NCI-H2107 (cell line): ENCODE measurements around the gene PAOX.
"Not testable (repeated sequence)": the region's sequence is repeated elsewhere in the genome, so short reads cannot be mapped to it uniquely, and the experiment has no call there.

Source experiments
- DNase-seq: peaks from one replicate; lab custom pipeline; 2025; lab: John Stamatoyannopoulos, UW

PAOX gene

DNA sequence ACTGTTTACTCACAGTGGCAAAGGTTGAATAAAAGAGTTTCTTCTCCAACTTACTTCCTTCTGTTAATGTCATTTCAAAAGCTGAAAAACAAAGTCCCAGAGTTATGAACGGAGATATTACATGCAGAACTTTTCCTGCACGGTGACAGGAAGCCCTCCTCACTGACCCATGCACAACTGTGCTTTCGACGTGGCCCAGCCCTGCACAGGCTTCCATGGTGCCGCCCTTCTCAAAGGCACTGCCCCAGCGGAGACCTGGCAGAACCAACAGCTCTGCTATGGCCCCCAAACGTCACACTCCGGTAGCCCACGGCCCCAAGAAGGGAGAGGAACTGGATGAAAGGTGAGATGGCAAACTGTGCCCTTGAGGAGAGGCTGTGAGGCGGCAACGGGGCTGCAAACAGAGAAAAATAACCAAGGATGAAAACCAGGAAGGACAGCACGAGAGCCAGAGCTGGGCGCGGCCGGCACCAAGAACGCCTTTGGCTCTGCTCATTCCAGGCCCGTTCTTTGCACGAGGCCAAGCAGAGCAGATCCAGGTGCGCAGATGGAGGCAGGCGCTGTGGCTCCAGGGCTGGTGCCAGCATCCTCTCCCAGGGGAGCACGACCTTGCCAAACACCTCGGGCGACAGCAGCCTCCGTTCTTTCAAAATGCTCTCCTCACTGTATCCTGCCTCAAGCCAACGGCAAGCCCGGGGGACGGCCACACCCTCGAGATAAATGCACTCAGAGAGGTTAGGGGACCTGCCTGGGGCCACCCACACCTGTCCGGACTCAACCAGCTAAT, 14.2 kb upstream of the PAOX start:
- DNase-seq: peak; percentile 14

DNA sequence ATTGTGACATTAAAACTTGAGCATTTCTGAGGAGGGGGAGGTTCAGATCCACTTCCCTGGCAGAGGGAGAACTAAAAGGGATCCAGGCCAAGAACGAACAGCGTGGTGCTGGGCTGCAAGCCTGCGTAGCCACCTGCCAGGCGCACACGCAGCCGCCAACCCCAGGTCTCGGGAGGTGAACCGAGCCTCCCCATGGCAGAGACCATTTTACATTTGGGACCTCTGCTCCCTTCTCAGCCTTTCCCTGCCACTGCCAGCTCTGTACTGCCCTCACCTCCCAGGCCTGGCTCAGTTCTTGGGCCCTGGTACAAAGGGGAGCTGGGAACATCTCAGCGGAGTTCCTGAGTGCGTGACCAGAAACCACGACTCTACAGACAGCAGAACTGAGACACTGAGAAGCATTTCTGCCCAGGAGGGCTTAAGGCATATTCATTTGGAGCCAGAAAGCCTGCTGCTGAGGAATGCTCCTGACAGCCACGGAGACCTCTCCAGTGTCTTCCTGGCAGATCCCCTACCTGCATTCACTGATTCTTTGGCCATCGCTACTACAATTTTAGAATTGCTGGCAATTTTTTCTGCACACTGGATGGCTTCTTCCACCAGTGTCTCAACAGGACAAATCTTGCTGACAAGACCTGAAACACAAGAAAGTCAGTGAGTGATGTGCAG, 13.5 kb upstream of the PAOX start:
- no peak for DNase-seq

DNA sequence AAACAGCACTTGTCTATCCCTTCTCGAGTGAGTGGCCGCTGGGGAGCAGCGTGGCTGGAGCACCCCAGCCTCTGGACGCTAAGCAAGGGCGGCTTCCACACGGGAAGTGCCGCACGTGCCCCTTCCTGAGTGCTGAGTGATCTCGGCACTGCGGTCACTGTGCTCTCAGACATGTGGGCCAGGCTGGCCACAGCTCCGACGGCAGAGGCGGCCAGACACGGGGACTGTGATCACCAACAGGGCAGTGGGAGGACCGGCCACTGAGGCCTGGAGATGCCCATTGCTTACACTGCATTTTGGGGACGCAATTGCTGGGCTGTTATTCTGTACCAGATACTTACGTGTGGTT, 13.0 kb upstream of the PAOX start:
- no peak for DNase-seq

DNA sequence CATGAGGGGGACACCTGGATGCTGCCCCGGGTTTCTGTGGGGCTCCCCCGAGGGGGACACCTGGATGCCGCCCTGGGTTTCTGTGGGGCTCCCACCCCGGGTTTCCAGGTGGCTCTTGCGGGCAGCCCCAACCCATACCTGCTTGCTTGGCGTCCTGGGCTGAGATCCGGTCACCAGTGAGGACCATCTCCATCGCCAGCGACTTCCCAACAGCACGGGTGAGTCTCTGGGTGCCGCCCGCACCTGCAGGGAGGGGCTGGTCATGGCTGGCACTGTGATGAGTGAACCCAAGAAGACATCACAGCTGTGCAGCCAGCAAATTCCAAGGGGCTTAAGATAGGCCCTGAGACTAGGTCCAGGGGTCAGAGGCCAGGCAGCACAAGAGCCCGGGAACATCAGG, 12.3 kb upstream of the PAOX start:
- no peak for DNase-seq

DNA sequence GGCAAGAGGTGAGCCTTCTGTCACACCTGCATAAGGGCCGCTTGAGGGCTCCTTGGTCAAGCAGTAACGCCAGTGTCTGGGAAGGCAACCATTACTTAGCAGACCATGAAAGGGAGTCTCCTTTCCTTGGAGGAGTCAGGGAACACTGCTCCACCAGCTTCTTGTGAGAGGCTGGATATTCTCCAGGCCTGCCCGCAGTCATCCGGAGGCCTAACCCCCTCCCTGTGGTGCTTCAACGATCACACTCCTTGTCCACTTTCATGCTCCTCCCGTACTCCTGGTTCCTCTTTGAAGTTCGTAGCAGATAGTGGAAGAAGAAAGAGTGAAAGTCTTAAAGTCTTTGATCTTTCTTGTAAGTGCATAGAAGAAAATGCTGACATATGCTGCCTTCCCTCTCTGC, 11.6 kb upstream of the PAOX start:
- DNase-seq: not testable (repeated sequence)

DNA sequence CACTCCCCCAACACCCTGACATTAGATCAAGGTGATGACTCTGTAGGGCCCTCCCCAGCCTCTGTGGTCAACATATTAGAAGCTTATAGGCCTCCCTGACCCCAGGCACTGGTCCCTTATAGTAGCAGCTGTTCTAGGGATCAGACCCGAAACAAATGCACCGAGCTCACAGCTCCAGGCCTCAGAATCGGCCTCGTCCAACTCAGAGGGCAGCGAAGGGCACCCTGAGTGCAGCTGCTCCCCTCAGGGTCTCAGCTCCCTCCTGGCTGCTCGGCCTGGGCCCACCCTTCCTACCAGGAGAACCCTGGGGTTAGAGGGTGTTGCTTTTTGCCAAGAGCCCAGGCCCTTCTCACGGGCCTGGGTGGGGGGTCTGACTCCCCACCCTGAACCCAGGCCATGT, 10.9 kb upstream of the PAOX start:
- no peak for DNase-seq

DNA sequence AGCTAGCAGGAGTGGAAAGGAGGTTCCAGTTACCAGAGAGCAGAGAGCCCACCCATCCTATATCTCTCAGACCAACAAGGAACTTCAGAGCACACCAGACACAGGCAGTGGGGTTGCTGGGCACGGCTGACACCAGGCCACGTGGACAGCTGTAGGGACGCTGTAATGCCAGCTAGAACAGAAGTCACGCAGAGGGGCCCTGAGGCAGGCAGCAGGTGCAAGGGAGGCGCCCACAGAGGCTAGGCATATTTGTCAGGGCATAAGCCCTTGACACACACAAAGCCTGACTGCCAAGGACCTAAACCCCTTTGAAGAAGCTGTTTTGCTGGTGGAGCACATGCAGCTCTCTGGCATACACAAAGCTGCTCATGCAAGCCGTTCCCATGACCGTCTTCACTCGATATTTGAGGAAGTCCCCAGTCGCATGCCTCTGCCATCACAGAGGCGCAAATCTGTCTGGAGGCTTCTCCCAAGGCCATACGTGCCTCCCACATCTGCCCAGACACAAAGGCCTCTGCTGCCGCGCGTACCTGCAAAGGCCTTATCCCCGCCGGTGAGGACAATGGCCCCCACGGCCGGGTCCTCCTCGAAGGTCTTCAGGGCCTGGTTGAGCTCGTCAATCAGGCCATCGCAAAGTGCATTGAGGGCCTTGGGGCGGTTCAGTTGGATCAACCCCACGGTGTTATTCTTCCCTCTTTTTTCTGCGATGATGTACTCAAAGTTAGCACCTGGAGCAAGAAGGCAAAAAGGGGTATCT, 8.9 kb upstream of the PAOX start:
- DNase-seq: no peak

DNA sequence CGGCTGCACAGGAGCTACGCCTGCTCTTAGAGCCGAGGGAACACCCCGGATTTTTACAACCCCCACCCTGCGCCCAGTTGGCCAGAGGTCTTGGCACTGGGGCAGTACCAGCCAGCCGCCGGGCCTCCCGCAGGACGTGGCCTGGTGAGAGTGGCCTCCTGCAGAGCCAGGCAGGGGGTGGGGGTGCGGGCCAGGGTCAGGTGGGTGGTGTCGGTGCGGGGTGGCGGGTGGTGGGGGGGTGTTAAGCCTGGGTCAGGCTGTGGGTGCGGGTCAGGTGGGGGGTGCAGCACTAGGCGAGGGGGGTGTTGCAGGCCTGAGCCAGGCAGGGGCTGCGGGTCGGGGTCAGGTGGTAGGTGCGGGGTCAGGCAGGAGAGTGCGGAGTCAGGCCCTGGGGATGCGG, 6.6 kb upstream of the PAOX start:
- DNase-seq: no peak

DNA sequence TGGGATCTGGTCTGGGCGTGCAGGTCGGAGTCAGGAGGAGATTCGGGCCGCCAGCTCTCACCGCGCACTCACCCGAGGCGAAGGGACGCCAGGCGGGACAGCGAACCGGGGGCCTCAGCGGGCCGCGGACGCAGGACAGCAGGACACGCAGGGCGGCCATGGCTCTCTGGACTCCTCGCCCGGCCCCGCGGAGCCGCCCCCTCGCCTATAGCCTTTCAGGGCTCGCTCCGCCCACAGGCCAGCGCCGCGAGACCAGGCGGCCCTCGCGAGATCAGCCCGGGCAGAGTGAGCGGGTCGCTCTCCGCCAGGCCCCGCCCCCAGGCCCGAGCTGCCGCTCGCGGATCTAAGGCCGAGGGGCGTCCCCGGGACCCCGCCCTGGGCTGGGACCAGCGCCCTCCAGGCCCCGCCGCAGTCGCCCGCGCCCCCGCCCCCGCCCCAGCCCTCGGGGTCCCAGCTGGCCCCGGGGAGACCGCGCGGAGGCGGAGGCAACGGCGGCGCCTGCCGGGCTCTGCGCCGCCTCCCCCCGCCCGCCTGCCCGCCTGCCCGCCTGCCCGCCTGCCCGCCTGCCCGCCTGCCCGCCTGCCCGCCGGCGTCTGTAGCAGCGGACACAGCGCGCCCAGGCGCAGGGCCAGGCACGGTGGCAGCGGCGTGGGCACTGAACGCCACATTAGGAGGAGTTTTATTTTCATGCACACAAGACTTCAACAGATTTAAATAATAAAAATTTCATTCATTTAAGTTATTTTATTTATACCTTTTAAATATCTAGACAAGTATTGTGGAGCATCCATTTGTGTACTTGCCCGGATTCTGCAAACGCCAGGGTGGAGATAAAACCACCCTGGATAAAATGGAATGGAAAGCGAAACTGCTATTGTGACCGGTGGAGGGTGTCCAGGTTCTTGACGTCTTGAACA, 5.6 kb upstream of the PAOX start, which contains the start of gene ECHS1:
TSS of gene ECHS1 (minus strand) at position 181 of the 917 bp plus-strand sequence. CDS start at position 160, 21 bp downstream.
- peak; percentile 66 for DNase-seq

DNA sequence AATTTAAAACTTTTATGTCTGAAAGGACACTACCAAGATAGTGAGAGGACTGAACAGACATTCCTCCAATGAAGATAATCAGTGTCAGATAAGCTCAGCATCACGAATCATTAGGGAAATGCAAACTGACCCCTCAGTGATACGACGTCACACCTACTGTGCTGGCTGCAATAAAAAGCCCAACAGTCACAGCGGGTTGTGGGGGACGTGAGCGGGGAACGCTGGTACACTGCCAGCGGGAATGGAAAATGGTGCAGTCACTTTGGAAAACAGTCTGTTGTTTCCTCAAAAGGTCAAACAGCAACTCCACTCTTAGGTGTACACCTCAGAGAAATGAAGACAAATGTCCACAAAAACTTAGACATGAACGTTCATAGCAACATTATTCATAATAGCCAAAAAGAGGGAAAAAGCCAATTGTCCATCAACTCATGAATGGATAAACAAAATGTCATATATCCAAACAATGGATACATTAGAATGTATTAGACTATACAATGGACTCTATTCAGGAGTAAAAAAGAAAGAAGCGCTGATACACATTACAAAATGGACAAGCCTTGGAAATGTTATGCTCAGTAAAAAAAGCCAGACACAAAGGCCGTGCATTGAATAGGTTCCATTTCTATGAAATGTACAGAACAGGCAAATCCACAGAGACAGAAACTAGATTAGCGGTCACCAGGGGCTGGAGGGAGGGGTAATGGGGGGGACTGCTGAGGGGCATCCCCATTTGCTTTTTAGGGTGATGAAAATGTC, 3.5 kb upstream of the PAOX start:
- DNase-seq: no peak

DNA sequence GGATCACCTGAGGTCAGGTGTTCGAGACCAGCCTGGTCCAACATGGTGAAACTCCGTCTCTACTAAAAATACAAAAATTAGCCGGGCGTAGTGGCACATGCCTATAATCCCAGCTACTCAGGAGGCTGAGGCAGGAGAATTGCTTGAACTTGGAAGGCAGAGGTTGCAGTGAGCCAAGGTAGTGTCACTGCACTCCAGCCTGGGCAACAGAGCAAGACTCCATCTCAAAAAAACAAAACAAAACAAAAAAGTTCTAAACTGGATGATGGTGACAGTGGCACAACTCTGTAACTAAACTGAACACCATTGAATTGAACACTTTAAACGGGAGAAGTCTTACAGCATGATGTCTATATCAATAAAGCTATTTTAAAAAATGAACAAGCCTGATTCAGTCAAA, 2.9 kb upstream of the PAOX start:
- not testable (repeated sequence) for DNase-seq

DNA sequence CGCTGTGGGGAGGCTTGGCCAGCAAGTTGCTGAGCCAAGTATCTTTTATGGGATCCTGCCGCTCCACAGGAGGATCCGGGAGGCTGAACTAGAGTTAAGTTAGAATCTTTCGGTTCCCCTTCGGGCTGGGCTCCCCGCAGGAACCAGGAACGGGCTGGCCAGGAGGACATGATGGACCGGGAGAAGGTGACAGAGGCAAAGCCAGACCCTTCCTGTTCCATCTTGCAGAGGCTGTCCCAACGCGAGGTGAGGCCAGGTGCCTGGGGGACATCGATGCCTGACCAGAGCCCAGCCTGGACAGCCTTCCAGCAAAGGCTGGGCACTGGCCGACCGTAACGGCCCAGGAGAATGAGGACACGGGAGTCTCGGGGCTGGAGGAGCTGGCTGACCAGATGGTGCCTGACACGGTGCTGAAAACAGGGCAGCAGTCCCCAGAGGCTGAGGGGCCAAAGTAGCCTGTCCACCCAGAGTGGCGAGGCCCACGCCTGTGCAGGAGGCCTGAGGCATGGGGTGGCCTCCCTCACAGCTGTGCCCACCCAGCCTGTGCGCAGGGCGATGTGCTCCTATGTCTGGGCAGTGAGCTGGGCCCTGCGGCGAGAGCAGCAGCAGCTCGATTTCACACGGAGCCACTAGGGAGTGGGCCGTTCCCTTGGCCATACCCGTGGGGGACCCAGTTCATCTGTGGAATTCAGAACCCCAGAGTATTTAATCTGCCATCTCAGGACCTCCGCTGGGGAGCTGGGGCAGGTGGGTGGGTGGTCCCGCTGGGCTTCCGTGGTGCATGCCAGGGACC, 1.8 kb upstream of the PAOX start:
- no peak for DNase-seq

DNA sequence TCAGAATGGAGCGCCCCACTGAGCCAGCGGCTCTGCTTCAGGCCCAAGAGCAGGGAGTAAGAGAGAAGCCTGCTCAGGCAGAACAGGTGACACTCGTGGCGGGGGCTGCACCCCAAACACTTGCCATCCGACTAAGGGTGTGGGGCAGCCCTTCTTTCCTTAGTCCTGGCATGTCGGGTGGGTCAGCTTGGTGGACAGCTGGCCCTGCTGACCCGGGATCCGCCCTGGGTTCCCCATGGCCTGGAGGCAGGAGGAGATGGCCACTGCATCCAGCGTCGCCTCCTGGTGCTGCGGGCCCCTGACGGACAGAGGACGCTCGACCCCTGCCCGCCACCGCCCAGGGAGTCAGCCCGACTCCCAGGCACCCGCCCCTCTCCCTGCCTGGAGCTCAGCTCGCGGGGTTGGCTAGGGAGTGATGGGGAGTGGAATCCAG, 1.2 kb upstream of the PAOX start:
- DNase-seq: no peak

DNA sequence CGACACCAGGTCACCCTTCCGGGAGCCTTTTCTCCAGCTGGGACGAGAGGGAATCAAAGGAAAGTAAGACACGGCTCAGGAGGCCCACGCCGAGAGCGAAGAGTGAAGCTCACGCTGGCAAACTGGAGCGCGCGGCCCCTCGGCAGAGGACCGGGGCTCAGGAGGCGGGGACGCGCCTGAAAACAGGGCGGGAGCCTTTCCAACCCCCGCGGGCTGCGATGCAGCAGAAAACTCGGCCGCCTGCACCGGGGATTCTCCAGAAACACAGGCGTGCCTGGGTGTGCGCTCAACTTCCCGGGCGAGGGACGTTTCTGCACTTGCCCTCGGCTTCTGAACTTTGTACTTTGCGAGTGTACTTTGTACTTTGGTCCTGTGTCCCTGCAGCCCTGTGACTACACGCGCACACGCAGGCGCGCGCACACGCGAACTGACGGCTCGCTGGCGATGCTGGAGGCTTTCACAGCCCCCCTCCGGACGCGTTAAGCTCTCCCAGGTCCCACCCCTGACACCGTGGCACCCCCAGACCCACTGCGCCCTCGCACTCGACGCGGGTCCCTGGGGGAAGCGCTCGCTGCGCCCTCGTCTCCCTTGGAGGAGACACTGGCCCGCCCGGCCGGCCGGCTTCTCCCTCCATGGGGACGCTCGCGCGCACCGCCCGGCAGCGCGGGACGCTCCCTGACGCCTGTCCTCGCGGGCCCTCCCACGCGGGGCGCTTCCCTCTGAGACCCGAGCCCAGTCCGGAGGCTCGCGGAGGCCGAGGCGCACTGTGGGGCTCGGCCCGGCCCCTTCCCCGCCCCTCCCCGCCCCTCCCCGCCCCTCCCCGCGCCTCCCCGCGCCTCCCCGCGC, 588 bp upstream of the PAOX start:
- no peak for DNase-seq

DNA sequence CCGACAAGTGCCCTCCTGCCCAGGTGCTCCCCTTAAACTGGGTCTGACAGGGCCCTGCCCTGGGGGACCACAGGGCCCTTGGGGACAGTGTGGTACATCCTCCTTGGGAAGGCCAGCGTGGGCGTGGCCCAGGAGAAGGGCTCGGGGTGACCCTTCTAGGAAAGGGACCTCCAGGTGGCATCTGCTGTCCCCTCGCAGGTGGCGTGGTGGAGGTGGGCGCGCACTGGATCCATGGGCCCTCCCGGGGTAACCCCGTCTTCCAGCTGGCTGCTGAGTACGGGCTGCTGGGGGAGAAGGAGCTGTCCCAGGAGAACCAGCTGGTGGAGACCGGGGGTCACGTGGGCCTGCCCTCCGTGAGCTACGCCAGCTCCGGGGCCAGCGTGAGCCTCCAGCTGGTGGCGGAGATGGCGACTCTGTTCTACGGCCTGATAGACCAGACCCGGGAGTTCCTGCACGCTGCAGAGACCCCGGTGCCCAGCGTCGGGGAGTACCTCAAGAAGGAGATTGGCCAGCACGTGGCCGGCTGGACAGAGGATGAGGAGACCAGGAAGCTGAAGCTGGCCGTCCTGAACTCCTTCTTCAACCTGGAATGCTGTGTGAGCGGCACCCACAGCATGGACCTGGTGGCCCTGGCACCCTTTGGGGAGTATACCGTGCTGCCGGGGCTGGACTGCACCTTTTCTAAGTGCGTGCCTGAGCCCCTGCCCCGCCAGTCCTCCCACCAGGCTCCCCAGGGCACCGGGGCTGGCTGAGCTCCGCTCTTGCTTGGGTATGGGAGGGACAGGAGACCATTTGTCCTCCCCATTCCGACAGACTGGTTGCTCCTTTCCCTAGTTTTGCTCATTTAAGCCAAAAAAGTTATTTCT, 972 bp downstream of the PAOX start:
- no peak for DNase-seq

DNA sequence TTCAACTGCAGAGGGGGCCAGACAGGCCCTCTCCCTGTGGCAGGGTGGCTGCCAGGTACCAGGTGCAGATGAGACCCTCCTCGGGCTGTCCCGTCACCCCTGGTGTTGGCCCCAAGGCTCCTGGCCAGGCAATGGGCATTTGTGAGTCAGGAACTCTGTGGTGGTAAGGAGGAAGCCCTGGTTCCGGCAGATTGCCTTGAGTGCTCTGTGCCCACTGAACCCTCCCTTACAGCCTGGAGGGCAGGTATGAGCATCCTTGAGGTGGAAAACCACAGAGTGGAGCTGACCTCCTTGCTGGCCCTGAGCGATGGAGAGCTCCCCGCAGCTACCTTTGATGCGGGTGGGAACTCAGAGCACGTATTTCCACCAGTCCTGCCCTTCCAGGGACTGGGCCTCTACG, 2.0 kb downstream of the PAOX start:
- DNase-seq: no peak

DNA sequence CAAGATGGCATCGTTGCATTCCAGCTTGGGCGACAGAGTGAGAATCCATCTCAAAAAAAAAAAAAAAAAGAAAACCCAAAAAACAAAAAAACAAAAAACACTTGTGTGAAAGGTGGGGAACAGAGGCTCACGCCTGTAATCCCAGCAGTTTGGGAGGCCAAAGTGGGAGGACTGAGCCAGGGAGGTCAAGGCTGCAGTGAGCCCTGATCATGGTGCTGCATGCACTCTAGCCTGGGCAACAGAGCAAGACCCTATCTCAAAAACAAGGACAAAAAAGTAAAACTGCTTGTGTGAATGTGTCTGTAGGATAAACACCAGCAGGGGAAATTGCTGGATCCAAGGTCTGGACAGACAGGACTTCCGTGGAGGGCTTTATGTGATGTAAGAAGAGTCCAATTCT, 4.5 kb downstream of the PAOX start:
- DNase-seq: no peak

DNA sequence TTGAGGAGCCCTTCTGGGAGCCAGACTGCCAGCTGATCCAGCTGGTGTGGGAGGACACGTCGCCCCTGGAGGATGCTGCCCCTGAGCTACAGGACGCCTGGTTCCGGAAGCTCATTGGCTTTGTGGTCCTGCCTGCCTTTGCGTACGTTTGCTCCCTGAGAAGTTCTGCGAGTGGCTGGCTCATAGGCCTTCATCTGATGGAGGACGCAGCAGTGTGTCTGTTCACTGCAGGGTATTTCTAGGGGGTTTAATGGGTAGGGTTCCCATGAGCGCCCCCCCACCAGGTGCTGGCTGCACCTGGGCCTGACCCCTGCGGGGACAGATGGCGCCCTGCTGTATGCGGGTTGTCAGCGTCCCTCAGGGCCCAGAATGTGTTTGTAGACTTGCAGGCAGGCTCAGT, 5.0 kb downstream of the PAOX start:
- no peak for DNase-seq
